Immature natural killer cell (primary cell): ENCODE measurements around the gene TSR3. TPM values are rescaled to one million over a fixed set of nuclear protein-coding genes. Genes with fewer than 3 reads are reported as not detected.
"Not testable (repeated sequence)": the region's sequence is repeated elsewhere in the genome, so short reads cannot be mapped to it uniquely, and the experiment has no call there.

ENCODE experiments used
- DNase-seq, 3 donors: peaks; one replicate each; pipeline ENCODE4 v3.0.0; 2022; ENCODE audit warnings: mixed read lengths in 1 of 3
- H3K27ac Mint-ChIP-seq, 6 donors: one replicate each; pipeline ENCODE4 v1.8.0; 2020; ENCODE audit warnings: mixed read lengths in 6 of 6, mild to moderate bottlenecking in 5 of 6, inconsistent platforms in 4 of 6, moderate library complexity in 3 of 6
- H3K27me3 Mint-ChIP-seq, 3 donors: one replicate each; pipeline ENCODE4 v1.8.0; 2020 to 2021; ENCODE audit warnings: low read depth in 3 of 3, mild to moderate bottlenecking in 3 of 3, mixed read lengths in 3 of 3, moderate library complexity in 3 of 3, inconsistent platforms in 1 of 3
- H3K36me3 Mint-ChIP-seq, 3 donors: one replicate each; pipeline ENCODE4 v1.8.0; 2020; ENCODE audit warnings: mixed read lengths in 3 of 3, inconsistent platforms in 2 of 3, mild to moderate bottlenecking in 2 of 3
- H3K4me1 Mint-ChIP-seq, 2 donors: one replicate each; pipeline ENCODE4 v1.8.0; 2020; ENCODE audit warnings: inconsistent platforms in 2 of 2, mild to moderate bottlenecking in 2 of 2, mixed read lengths in 2 of 2, moderate library complexity in 1 of 2
- H3K4me3 Mint-ChIP-seq, 5 donors: one replicate each; pipeline ENCODE4 v1.8.0; 2020; ENCODE audit warnings: mild to moderate bottlenecking in 5 of 5, mixed read lengths in 5 of 5, inconsistent platforms in 3 of 5, moderate library complexity in 3 of 5
- H3K9me3 Mint-ChIP-seq, 6 donors: one replicate each; pipeline ENCODE4 v1.8.0; 2020; ENCODE audit warnings: mild to moderate bottlenecking in 6 of 6, mixed read lengths in 6 of 6, inconsistent platforms in 4 of 6, moderate library complexity in 3 of 6
- polyA plus RNA-seq, 3 donors: library from polyadenylated mRNA; unstranded; fragments of 300-500 nt; fragmentation: Illumina TruSeq; gene quantifications; one replicate each; pipeline ENCODE4 v1.2.3, GENCODE V29; 2021

Gene TSR3
- polyA plus RNA-seq, 3 donors from 2014 or later = 104 to 143 (median 114) TPM

- Mint-ChIP-seq H3K4me3 (peak overlapping the region in 1 of 5 donors; percentile 10), H3K36me3 (no peaks in the 10 kb centered on the region), H3K4me1 (peaks cover 19% of the 10 kb centered on the region in 2 donors), H3K9me3 (no peaks in the 10 kb centered on the region), H3K27me3 (peaks cover 4 to 13% (median 10%) of the 10 kb centered on the region in 3 donors), H3K27ac (no peak overlapping the region)
- DNase-seq = no peak
Measured at GRCh38 chr16:1334739-1335138, 16.9 kb downstream of the TSR3 start.

GRCh38 chr16:1333854-1334700, 17.6 kb downstream of the TSR3 start:
- no peak for DNase-seq
- Mint-ChIP-seq H3K36me3 (no peaks in the 10 kb centered on the region), H3K27ac (no peak overlapping the region), H3K27me3 (peaks cover 4 to 13% (median 10%) of the 10 kb centered on the region in 3 donors), H3K9me3 (no peaks in the 10 kb centered on the region), H3K4me3 (peak overlapping the region in 1 of 5 donors; percentile 26), H3K4me1 (peaks cover 19% of the 10 kb centered on the region in 2 donors)

GRCh38 chr16:1333149-1333812, 18.4 kb downstream of the TSR3 start, which contains the start of gene BAIAP3:
Gene BAIAP3 (plus strand): TSS chr16:1333645. CDS start chr16:1338550, 4,905 bp downstream.
- H3K4me3 Mint-ChIP-seq = peak within 1 kb of the TSS; percentile 80 to 87 (median 86)
- peaks cover 19% of the 10 kb centered on the region in 2 donors for H3K4me1 Mint-ChIP-seq
- peak within 1 kb of the TSS in 4 of 6 donors; percentile 12 to 81 (median 48) for H3K27ac Mint-ChIP-seq
- peak; percentile 50 to 61 (median 59) for DNase-seq
- H3K36me3 Mint-ChIP-seq = no peaks in the 10 kb centered on the region
- no peaks in the 10 kb centered on the region for H3K9me3 Mint-ChIP-seq
- peaks cover 4 to 13% (median 10%) of the 10 kb centered on the region in 3 donors for H3K27me3 Mint-ChIP-seq

- peaks cover 4 to 13% (median 10%) of the 10 kb centered on the region in 3 donors for H3K27me3 Mint-ChIP-seq
- peak overlapping the region in 4 of 6 donors; percentile 12 to 81 (median 48) for H3K27ac Mint-ChIP-seq
- peak overlapping the region; percentile 80 to 87 (median 86) for H3K4me3 Mint-ChIP-seq
- peaks cover 19% of the 10 kb centered on the region in 2 donors for H3K4me1 Mint-ChIP-seq
- H3K9me3 Mint-ChIP-seq = no peaks in the 10 kb centered on the region
- no peaks in the 10 kb centered on the region for H3K36me3 Mint-ChIP-seq
- DNase-seq = no peak
Measured at GRCh38 chr16:1332618-1333148, 19.0 kb downstream of the TSR3 start.

GRCh38 chr16:1331712-1332617, 19.7 kb downstream of the TSR3 start:
- H3K4me1 Mint-ChIP-seq = peaks cover 19% of the 10 kb centered on the region in 2 donors
- peak; percentile 80 to 88 (median 85) for DNase-seq
- peaks cover 4 to 12% (median 10%) of the 10 kb centered on the region in 3 donors for H3K27me3 Mint-ChIP-seq
- no peaks in the 10 kb centered on the region for H3K9me3 Mint-ChIP-seq
- no peaks in the 10 kb centered on the region for H3K36me3 Mint-ChIP-seq
- peak overlapping the region; percentile 81 to 95 (median 91) for H3K27ac Mint-ChIP-seq
- peak overlapping the region; percentile 80 to 87 (median 86) for H3K4me3 Mint-ChIP-seq

GRCh38 chr16:1330931-1331711, 20.6 kb downstream of the TSR3 start:
- peak overlapping the region; percentile 80 to 87 (median 86) for H3K4me3 Mint-ChIP-seq
- peaks cover 19 to 24% of the 10 kb centered on the region in 2 donors for H3K4me1 Mint-ChIP-seq
- peaks cover 4 to 12% (median 10%) of the 10 kb centered on the region in 3 donors for H3K27me3 Mint-ChIP-seq
- no peak for DNase-seq
- H3K27ac Mint-ChIP-seq = peak overlapping the region; percentile 81 to 95 (median 91)
- H3K9me3 Mint-ChIP-seq = no peaks in the 10 kb centered on the region
- peaks cover 0 to 4% (median 0%) of the 10 kb centered on the region in 3 donors for H3K36me3 Mint-ChIP-seq

GRCh38 chr16:1330260-1330914, 21.3 kb downstream of the TSR3 start:
- H3K27ac Mint-ChIP-seq = peak overlapping the region in 1 of 6 donors; percentile 24
- peaks cover 19 to 24% of the 10 kb centered on the region in 2 donors for H3K4me1 Mint-ChIP-seq
- H3K27me3 Mint-ChIP-seq = peaks cover 4 to 10% (median 8%) of the 10 kb centered on the region in 3 donors
- H3K9me3 Mint-ChIP-seq = no peaks in the 10 kb centered on the region
- peaks cover 0 to 4% (median 0%) of the 10 kb centered on the region in 3 donors for H3K36me3 Mint-ChIP-seq
- H3K4me3 Mint-ChIP-seq = no peak overlapping the region
- no peak for DNase-seq

- peaks cover 17 to 24% of the 10 kb centered on the region in 2 donors for H3K4me1 Mint-ChIP-seq
- not testable (repeated sequence) for H3K4me3 Mint-ChIP-seq
- peaks cover 4 to 14% (median 11%) of the 10 kb centered on the region in 3 donors for H3K27me3 Mint-ChIP-seq
Measured at GRCh38 chr16:1328961-1329360, 22.7 kb downstream of the TSR3 start.

GRCh38 chr16:1328136-1328535, 23.5 kb downstream of the TSR3 start:
- peaks cover 17 to 24% of the 10 kb centered on the region in 2 donors for H3K4me1 Mint-ChIP-seq
- H3K27me3 Mint-ChIP-seq = peaks cover 4 to 14% (median 14%) of the 10 kb centered on the region in 3 donors
- not testable (repeated sequence) for H3K9me3 Mint-ChIP-seq, H3K4me3 Mint-ChIP-seq, H3K27ac Mint-ChIP-seq, H3K36me3 Mint-ChIP-seq, DNase-seq

More at GRCh38 chr16:1328961-1329360, 22.7 kb downstream of the TSR3 start:
- not testable (repeated sequence) for H3K36me3 Mint-ChIP-seq, DNase-seq, H3K9me3 Mint-ChIP-seq
- peak overlapping the region in 1 of 6 donors; percentile 20 for H3K27ac Mint-ChIP-seq

GRCh38 chr16:1327619-1327947, 24.1 kb downstream of the TSR3 start:
- Mint-ChIP-seq H3K4me1 (peaks cover 14 to 20% of the 10 kb centered on the region in 2 donors), H3K9me3 (no peaks in the 10 kb centered on the region), H3K27ac (no peak overlapping the region), H3K4me3 (no peak overlapping the region), H3K36me3 (peaks cover 0 to 4% (median 0%) of the 10 kb centered on the region in 3 donors), H3K27me3 (peaks cover 4 to 14% (median 14%) of the 10 kb centered on the region in 3 donors)
- no peak for DNase-seq

- H3K27me3 Mint-ChIP-seq = peaks cover 3 to 14% (median 10%) of the 10 kb centered on the region in 3 donors
- no peak overlapping the region for H3K4me3 Mint-ChIP-seq
- H3K9me3 Mint-ChIP-seq = no peaks in the 10 kb centered on the region
- H3K36me3 Mint-ChIP-seq = peaks cover 0 to 4% (median 0%) of the 10 kb centered on the region in 3 donors
- no peak overlapping the region for H3K27ac Mint-ChIP-seq
- peaks cover 10 to 16% of the 10 kb centered on the region in 2 donors for H3K4me1 Mint-ChIP-seq
- DNase-seq = no peak
Measured at GRCh38 chr16:1326946-1327618, 24.6 kb downstream of the TSR3 start.
